Left lung (tissue), 10 donors: ENCODE data around the gene TLE2. TPM values are rescaled to one million over a fixed set of nuclear protein-coding genes. Genes with fewer than 3 reads are reported as not detected.

Source experiments
- ATAC-seq: fragments of 200-7000 bp; cut with Tn5 transposase; one replicate; pipeline ENCODE4 v1.9.1; 2020; ENCODE audit warnings: moderate library complexity
- DNase-seq, 4 donors: peaks; one replicate each; pipeline ENCODE4 v3.0.0-alpha.2; 2013 to 2020
- H3K27ac ChIP-seq, 2 donors: fragments of 200-600 bp; sonication (generic) in 1 of 2; one replicate each; pipeline versions ENCODE4 v1.5.0 to v1.8.0; 2020 to 2021
- H3K27me3 ChIP-seq, 2 donors: fragments of 200-600 bp; sonication (generic) in 1 of 2; one replicate each; pipeline versions ENCODE4 v1.5.0 to v1.8.0; 2020 to 2021
- H3K36me3 ChIP-seq, 2 donors: fragments of 200-600 bp; sonication (generic) in 1 of 2; one replicate each; pipeline versions ENCODE4 v1.5.0 to v1.8.0; 2020 to 2021
- H3K4me1 ChIP-seq, 2 donors: fragments of 200-600 bp; one replicate each; pipeline ENCODE4 v1.8.0; 2021
- H3K4me3 ChIP-seq, 2 donors: fragments of 200-600 bp; sonication (generic) in 1 of 2; one replicate each; pipeline versions ENCODE4 v1.5.0 to v1.8.0; 2020 to 2021; ENCODE audit warnings: mild to moderate bottlenecking in 1 of 2
- H3K9me3 ChIP-seq, 2 donors: fragments of 200-600 bp; sonication (generic) in 1 of 2; one replicate each; pipeline versions ENCODE4 v1.5.0 to v1.8.0; 2020 to 2021
- CTCF ChIP-seq, 2 donors: fragments of 200-600 bp; sonication (generic) in 1 of 2; IDR thresholded peaks; one replicate each; pipeline versions ENCODE4 v1.5.0 to v1.8.0; 2021; ENCODE audit warnings: antibody characterized with exemption in 2 of 2
- intact Hi-C, 2 donors: fragments of 100-400 bp; cut with DNase I; formaldehyde crosslinking; loops; one replicate each; pipeline versions ENCODE4 v1.11.2 to v1.14.2; 2022
- polyA plus RNA-seq, 6 donors: library from polyadenylated mRNA; unstranded; fragments of 120-200 nt; gene quantifications; one replicate each; pipeline ENCODE4 v1.2.1, GENCODE V29; 2013; ENCODE audit not compliant: insufficient read length in 6 of 6
- total RNA-seq, 2 donors: library from RNA; stranded (reverse); fragmentation: NEBNext Ultra II Directional; extraction: Animal tissue kit (Norgen Biotek cat#: 25700); gene quantifications; one replicate each; pipeline ENCODE4 v1.2.1, GENCODE V29; 2021
- donor health status: DM: no; HTN: yes; CAD: no.
- donor health status: DM: no; HTN: no; CAD: no.

Gene TLE2
- total and polyA plus RNA-seq, 8 donors, result 35.2 to 244 (median 159) TPM

DNA sequence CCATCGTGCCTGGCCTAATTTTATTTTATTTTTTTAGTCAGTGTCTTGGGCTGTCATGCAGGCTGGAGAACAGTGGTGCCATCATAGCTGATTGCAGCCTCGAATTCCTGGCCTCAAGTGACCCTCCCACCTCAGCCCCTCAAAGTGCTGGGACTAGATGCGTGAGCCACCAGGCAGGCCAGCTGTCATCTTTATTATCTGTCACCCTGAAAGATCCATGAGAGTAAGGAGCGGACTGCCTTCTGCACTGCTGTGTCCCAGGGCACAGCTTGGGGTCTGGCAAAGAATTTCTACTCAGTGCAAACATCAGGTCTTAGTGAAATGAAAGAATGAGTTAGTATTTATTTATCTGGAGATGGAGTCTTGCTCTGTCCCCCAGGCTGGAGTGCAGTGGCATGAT lies 42.7 kb upstream of the TLE2 start:
- H3K9me3 ChIP-seq, result no peaks in the 10 kb centered on the region
- H3K4me3 ChIP-seq, result no peak overlapping the region
- H3K4me1 ChIP-seq, result peaks cover 0 to 7% of the 10 kb centered on the region in 2 donors
- no peak for DNase-seq
- ATAC-seq, result no peak
- intact Hi-C loops, result no loop called here
- no peaks in the 10 kb centered on the region for H3K27me3 ChIP-seq
- no peak overlapping the region for H3K27ac ChIP-seq
- H3K36me3 ChIP-seq, result no peaks in the 10 kb centered on the region
- no peak for TF ChIP-seq CTCF (IDR thresholded peaks at IDR 0.05)

DNA sequence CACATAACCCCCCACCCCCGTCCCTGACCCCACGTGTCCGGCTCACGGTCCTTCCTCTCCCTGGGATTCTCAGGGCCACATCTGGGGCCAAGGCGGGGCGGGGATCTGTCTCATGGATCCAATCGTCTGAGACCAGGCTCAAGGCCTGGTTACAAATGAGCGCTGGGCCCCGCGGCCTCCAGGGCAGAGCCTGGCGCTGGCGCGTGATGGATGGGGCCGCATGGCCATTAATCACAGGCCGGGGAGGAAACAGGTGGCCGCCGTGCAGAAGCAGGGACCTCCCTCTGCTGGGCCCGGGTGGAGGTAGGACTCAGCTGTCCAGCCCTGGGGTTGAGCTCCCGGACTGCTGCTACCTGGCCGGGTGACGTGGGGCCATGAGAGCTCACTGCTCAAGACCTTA lies 39.0 kb upstream of the TLE2 start:
- peaks cover 2 to 24% of the 10 kb centered on the region in 2 donors for H3K4me1 ChIP-seq
- H3K4me3 ChIP-seq, result no peak overlapping the region
- no peaks in the 10 kb centered on the region for H3K27me3 ChIP-seq
- no peaks in the 10 kb centered on the region for H3K36me3 ChIP-seq
- no peak overlapping the region for H3K27ac ChIP-seq
- no peak for DNase-seq
- no peaks in the 10 kb centered on the region for H3K9me3 ChIP-seq
- intact Hi-C loops, result no loop called here
- ATAC-seq, result no peak
- no peak for TF ChIP-seq CTCF (IDR thresholded peaks at IDR 0.05)

- ATAC-seq, result no peak
- H3K4me1 ChIP-seq, result peaks cover 6 to 29% of the 10 kb centered on the region in 2 donors
- H3K27ac ChIP-seq, result no peak overlapping the region
- intact Hi-C loops, result no loop called here
- no peak for TF ChIP-seq CTCF (IDR thresholded peaks at IDR 0.05)
- H3K4me3 ChIP-seq, result no peak overlapping the region
- H3K9me3 ChIP-seq, result no peaks in the 10 kb centered on the region
- no peaks in the 10 kb centered on the region for H3K36me3 ChIP-seq
- no peaks in the 10 kb centered on the region for H3K27me3 ChIP-seq
- no peak for DNase-seq
These were observed 38.5 kb upstream of the TLE2 start for GRCh38 chr19:3067563-3067962.

DNA sequence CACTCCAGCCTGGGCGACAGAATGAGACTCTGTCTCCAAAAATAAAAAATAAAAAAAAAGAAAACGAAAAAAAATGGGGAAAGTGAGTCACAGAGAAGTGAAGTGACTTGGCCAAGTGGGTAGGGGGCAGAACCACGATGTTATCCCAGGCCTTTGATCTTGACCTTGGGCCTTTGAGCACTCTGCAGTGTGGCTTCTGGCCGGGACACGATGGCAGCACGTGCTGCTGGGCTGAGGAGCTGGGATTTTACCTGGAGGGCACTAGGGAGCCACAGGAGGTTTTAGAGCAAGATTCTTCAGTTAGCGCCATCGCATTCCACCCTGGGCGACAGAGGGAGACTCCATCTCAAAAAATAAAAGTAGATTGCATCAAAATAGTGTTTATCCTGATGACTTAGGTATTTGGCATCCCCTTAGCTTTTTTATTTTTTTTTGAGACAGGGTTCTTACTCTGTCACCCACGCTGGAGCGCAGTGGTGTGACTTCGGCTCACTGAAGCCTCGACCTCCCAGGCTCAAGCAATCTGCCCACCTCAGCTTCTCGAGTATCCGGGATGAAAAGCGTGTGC lies 37.5 kb upstream of the TLE2 start:
- Histone ChIP-seq H3K27me3 (no peaks in the 10 kb centered on the region), H3K36me3 (no peaks in the 10 kb centered on the region), H3K4me1 (peaks cover 6 to 29% of the 10 kb centered on the region in 2 donors), H3K27ac (no peak overlapping the region), H3K4me3 (no peak overlapping the region), H3K9me3 (no peaks in the 10 kb centered on the region)
- no peak for TF ChIP-seq CTCF (IDR thresholded peaks at IDR 0.05)
- intact Hi-C loops, result no loop called here
- no peak for DNase-seq
- no peak for ATAC-seq

GRCh38 chr19:3065675-3066357 lies 36.7 kb upstream of the TLE2 start:
- Histone ChIP-seq H3K4me3 (no peak overlapping the region), H3K36me3 (no peaks in the 10 kb centered on the region), H3K9me3 (no peaks in the 10 kb centered on the region), H3K4me1 (peaks cover 10 to 34% of the 10 kb centered on the region in 2 donors), H3K27me3 (no peaks in the 10 kb centered on the region), H3K27ac (peak overlapping the region in 1 of 2 donors; percentile 37)
- ATAC-seq (no peak), DNase-seq (peak in 1 of 4 donors; percentile 68)
- intact Hi-C loops, result no loop called here
- no peak for TF ChIP-seq CTCF (IDR thresholded peaks at IDR 0.05)
